GM21529 (cell line): ENCODE data around the gene LDB3.

ENCODE experiments used
- ATAC-seq: cut with Tn5 transposase; IDR thresholded peaks from one replicate; pipeline ENCODE4 v1.9.1; 2021; ENCODE audit not compliant: unreplicated experiment

The LDB3 gene

DNA sequence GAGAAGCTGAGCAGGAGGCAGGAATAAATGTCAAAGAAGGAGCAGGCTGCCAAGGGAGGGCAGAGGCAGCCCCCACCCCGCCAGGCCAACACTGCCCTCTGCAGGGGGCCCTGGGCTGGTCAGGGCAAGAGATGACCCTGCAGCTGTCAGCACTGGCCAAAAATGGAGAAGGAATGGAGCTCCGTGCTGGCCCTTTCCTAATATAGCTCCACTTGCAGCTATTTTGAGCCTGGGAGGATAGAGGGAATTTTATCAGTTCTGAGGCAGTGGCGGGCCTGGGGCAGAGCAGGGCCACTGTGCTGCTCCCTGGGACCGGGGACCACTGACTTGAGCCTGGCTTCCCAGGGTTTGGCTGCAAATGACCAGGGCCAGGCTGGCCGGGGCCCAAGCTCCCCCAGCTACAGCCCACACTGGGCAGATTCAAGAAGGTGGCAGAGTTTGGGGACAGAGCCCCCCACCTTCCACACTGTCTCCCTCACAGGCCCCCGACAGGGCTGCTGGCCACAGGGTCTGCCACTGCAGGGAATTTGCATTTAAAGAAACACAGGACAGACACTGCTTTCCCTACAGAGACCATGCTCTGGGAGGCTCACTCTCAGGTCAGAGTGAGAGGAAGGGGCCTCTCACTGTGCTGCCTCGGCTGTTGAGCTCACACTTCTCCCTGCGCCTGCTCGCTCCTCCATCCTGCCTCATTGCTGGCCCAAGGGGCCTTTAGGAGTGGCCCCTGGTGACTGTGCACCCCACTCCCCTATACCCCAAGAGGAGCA lies 16.2 kb downstream of the LDB3 start:
- ATAC-seq: no peak

DNA sequence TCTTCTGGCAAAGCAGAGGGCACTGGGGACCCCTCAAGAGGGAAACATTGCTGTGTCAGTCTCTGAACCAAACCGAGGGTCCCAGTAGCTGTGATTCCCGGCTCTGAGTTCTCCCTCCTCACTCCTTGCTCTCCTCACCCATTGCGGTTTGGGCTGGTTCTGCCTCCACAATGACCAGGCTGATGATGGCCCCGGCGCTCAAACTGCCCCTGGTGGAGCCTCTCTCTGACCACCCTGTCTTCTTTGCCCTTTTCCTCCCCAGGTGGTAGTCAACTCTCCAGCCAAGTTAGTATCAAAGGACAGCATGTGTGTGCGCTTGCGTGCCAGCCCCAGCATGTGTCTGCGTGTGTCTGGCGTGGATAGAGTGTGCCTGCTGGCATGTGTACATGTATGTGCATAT lies 17.1 kb downstream of the LDB3 start:
- ATAC-seq: no peak

DNA sequence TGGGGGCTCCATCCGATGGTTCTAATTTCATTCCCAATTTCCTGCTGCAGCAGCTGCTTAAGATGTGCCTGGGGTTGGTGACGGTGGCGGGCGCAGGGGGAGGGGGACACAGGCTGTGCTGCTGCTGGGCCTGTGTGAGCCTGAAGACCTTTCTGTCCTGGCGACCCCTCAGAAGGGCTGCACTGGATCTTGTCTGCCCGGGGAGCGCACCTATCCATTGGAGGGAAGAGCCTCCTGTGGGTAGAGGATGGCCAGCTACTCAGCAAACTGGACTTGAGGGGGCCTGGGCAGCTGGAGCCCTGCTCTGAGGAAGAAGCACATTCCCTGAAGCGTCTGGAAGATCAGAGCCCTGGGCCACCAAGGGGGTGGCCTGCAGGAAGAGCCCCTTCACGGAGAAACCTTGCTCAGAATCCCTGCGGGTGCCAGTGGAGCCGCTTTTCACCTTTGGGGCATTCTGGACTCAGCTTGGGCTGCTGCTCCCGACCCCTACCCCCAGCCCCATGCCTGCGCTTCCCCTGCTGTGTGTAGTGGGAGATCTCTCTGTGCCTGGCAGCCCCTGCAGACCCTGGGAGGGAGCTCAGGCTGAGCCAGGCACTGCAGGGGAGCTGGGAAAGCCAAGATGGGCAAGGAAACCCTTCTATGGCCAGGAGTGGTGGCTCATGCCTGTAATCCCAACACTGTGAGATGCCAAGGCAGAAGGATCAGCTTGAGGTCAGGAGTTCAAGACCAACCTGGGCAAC lies 17.8 kb downstream of the LDB3 start:
- no peak for ATAC-seq

DNA sequence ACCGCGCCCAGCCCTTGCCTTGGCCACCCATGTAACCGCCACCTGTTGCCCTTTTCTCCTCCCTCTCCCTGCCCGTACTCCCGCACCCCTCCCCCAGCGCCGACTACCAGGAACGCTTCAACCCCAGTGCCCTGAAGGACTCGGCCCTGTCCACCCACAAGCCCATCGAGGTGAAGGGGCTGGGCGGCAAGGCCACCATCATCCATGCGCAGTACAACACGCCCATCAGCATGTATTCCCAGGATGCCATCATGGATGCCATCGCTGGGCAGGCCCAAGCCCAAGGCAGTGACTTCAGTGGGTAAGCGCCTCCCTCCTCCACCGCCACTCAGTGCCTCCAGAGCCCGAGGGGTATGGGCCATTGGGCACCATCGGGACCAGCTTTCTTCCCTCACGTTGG lies 18.7 kb downstream of the LDB3 start:
- no peak for ATAC-seq

DNA sequence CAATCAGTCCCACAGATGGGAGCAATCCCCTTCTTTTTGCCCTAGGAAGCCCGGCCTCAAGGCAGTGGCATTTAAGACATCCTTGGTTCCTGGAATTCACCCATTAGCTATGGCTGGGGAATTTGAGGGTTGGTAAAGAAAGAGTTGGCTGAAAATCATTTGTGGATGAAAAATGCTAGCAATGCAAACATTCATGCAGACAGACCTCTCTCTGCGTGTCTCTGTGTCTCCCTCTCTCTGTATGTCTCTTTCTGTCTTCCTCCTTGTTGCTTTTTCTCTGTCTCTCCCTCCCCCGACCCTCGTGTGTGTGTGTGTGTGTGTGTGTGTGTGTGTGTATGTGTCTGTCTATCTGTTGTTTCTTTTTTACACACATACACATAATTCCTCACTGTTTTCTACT lies 19.4 kb downstream of the LDB3 start:
- ATAC-seq: no peak

DNA sequence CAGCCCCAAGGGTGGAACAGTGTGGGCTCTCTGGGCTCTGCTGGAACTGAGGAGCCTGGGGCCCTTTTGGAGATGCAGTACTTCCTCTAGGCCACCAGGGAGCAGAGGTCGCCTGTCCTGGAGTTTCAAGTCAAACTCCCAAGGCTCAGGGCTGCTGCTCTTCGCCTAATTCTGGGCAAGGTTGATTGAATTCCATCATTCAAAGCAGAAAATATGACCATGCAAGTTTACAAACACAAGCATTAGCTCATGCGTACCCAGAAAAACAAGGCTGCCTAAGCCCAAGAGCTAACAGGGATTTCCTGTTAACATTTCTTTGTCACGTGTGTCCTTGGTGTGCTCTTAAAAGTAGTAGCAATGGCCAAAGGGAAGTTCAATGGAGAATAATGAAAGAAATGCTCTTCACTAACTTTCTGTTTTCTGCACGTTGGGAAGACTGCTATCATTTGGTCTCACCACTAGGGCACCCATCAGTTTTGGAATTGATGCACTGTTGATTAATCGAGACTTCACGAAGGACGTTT lies 20.1 kb downstream of the LDB3 start:
- peak; percentile 87 for ATAC-seq

DNA sequence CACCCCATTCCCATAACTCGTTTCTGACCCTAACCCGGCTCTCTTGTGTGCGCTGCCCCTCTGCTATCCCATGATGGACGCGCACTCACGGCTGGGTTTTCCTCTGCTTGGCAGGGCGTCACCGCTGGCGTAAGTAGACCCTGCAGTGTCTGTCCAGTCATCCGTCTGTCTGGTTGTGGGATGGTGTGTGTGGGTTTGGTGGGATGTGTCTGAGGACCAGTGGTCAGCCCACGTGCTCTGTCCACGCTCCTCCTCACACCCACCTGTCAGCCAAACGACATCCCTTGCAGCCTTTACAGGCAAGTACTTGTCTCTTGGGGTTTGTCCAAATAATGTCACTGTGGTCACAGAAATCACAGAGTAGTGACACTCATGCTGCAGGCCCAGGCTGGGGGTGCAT lies 20.8 kb downstream of the LDB3 start:
- ATAC-seq: no peak

DNA sequence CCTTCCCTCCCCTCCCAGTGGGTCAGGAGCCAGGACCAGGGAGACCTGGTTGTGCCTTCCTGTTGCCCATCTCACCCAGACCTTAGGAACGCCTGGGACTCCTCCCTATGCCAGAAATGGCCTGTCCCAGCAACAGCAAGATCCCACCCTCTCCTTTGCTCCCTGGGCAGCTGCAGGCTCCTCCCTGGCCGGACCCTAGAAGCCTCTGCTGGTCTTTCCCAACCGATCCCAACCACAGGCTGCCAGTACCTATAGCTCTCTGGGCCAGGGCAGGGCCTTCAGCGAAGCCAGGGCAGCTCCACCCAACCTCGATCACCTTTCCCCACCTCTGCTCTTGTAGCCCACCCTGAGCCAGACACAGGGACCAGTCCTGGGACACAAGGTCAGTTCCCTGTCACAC lies 21.9 kb downstream of the LDB3 start:
- no peak for ATAC-seq

DNA sequence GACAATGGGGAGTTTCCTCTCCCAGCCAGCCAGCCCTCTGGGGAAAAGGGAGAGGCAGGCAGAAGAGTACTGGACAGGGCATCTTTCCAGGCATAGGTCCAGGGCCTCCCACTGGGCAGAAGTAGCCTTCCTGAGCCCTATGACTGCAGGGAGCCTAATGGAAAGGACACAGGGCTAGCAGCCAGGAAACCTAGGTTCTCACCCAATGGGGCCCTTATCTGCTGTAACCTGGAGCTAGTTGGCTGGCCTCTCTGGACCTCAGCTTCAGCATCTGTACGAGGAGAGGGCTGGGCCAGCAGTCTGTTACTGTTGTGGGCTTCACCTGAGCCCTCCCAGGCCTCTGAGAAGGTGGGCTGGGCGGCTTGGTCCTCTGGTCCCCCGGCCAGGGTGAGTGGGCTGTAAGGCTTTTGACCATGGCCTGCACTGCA lies 22.4 kb downstream of the LDB3 start:
- no peak for ATAC-seq

DNA sequence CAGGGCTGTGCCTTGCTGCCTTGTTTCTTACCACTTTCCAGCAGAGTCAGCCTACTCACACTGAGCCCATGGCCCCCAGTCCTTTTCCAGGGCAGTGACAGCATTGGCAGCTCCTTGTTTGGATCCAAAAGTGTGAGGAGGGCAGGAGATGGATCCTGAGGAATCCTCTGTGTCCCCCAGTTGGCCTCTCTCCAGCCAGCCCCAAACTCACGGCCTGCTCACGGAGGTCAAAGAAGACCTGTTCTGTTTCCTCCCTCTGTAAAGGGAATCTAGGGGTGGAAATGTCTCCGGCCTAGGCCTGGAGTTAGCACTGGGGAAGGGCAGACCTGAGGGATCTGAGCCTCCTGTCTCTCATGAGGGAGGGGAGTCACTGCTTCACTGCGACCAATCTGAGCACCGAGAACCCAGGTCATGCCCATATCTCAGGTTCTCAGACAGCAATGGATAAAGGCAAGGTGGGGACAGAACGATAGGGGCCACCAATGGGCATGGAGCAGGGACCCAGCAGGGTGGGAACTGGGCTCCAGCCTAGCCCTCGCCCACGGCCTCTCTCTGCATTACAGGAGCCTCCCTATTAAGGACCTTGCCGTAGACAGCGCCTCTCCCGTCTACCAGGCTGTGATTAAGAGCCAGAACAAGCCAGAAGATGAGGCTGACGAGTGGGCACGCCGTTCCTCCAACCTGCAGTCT lies 23.2 kb downstream of the LDB3 start:
- ATAC-seq: no peak

DNA sequence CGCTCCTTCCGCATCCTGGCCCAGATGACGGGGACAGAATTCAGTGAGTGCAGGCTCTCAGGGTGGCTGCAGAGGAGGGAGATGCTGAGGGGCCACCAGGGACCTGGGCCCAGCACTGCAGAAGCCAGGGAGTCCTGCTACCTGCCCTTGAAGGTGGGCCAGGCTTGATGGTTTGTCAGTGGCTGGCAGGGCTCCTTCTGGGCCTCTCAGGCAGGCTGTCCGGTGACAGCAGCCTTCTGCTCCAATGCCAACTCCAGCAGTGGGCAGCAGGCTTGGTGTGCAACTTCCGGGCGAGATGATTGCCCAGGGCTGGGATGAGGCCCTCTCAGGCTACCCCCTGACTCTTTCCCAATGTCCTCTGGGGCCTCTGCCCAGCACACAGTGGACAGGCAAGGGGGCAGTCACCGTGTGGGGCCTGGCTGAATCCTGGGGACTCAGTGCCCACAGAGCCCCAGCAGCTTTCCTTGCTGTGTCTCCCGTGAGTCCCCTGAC lies 23.8 kb downstream of the LDB3 start:
- ATAC-seq: no peak

DNA sequence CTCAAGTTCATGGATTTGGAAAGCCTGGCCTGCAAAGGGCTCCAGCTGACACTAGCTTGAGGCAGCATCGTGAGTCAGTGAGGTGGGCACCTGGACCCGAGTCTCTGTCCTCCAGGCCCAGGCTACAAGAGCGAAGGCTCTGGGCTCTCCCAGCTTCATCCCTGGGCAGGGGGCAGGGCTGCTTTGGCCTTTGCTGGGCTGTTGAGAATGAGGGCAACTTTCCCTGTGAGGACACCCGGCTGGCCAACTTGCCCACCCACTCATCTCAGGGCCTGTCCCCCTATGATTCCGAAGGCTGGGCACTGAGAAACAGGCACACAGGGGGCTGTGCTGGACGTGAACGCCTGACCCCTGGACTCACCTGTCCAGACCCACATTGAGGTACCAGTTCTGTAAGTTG lies 24.4 kb downstream of the LDB3 start:
- ATAC-seq: no peak

DNA sequence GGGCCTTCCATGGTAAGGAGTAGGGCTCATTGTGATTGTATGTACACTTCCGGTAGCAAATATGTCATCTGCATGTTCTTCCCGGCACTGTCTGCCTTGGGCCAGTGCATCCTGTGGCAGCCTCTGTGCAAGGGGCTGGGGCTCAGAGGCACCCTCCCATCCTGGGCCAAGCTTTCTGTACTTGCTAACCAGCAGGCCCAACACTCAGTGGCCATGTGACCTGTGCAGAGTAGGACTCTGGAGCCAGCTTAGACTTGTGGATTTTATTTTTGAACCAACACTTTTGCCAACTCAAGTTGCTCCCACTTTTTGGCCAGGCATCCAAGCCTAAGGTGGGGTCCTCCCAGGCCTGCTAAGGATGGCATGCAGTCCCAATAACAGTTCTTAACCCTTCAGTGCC lies 25.0 kb downstream of the LDB3 start:
- no peak for ATAC-seq

DNA sequence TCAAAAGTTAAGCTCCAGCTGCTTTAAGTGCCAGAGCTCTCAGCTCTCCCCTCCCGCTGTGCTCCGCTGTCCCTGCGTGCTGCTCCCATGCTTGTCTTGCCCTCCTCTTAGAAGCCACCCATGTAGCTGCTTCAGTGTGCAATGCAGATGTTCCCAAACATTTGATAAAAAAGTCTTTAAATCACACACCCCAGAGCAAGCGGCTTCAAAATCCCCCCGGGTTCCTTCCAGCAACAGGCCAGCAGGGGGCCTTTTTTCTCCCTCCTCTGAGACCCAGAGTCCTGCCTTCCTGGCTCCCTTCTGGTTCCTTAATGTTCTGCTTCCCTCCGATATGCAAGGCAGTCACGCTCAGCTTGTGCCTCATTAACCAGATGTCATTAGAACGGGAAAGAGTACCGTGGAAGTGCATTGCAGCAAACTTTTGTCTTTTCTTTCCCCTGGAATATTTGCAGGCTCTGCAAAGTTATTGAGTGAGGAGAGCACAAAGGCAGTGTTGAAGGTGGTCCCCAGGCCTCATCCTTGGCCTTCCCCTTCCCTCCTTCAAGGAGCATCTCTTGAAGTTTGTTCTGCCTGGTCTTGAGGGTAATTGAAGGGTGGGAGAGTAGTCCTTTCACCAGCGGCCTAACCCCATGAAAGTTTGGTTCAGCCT lies 25.5 kb downstream of the LDB3 start:
- ATAC-seq: no peak

DNA sequence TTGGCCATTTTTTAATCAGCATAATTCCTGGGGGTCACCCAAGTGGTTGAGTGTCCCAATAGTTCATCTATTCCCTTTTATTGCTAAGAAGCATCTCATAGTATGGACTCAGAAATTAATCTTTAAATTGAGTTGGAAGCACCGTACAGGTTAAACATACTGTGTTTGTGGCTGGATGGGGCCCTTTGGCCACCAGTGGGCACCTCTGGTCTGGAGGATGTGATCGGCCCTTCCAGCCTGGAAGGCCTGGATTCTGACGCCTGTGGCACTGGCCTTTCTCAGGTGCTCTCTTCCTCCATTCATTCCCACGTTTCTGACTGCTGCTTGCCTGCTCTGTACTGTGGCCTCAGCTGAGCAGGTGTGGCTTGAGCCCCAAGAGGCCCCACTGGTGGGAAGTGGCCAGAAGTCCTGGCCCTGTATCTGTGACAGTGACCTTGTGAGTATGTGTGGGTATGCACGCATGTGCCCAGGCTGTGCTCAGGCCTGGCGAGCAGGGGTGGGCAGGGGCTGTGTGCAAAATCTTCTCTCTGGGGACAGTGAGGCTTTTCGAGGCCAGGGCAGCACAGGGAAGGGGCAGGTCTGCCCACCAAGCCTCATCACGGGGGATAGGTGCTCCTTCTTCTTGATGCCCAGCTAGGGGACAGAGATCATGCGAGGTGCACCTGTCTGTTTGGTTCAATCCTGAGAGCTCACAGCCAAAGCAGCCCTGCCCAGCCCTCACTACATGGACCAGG lies 30.1 kb downstream of the LDB3 start:
- ATAC-seq: no peak

DNA sequence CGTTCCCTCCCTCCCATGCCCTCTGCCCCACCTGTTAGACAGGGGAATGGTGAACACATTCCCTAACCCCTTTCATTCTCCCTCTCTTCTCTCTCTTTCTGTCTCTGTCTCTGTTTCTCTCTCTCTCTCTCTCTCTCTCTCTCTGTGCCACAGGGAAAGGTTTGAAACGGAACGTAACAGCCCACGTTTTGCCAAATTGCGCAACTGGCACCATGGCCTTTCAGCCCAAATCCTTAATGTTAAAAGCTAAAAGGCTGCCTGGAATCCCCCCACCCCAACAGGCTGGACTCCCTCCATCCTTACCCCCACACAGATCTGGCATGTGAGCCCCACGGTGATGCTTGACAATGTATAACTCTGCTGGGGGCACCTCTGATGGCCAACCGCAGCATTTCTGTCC lies 30.8 kb downstream of the LDB3 start:
- ATAC-seq: no peak

DNA sequence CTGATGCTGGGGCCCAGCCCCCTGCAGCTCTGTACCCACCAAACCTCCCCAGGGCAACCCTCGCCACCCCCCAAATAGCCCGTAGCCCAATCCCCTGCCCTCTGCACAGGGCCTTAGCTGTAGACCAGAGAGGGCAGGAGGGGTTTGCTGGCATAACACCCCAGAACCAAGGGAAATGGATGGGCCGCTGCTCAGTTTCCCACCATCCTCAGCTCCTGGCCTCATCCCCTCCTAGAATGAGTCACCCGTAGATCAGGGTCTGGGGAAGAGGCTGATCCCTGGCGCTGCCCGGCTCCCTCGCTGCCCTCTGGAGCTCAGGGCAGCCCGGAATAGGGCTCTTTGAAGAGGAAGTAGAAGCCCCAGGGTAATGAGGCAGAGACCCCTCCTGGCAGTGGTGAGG lies 31.2 kb downstream of the LDB3 start:
- no peak for ATAC-seq

DNA sequence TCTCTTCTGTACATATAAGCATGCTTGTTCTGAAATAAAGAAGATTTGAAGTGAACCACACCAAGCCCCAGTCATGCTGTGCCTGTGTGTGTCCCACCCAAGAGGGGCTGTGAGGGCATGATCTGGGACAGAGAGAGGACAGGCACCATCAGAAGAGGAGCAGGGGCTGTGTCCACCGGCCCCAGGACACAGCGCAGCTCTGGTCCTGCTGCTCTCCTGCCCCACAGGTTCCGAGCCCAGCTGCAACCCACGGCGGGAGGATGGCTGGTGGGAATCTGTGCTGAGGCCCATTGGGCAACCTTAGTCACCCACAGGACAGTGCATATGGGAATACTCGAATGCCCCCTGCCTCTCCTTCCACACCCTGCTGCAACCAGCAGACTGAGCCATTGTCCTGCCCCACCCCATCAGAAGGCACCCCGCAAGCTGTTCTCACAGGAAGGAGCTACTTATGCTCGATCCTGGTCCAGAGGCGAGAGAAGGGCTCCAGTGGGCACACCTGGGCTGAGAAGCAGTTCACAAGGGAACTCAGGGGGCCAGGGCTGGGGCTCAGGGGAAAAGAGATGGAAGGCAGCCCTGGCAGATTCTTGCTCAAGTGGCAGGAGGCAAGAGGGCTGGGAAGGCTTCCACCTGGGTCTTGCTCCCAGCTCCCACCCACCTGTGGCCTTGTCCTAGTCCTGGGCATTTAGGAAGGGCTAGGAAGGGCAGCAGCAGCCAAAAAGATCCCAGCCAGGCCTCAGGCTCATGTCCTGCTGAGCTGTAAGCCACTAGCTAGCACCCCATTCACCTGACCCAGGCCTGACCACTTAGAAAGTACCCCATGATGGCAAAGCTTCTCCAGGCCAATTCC lies 31.9 kb downstream of the LDB3 start:
- ATAC-seq: no peak

DNA sequence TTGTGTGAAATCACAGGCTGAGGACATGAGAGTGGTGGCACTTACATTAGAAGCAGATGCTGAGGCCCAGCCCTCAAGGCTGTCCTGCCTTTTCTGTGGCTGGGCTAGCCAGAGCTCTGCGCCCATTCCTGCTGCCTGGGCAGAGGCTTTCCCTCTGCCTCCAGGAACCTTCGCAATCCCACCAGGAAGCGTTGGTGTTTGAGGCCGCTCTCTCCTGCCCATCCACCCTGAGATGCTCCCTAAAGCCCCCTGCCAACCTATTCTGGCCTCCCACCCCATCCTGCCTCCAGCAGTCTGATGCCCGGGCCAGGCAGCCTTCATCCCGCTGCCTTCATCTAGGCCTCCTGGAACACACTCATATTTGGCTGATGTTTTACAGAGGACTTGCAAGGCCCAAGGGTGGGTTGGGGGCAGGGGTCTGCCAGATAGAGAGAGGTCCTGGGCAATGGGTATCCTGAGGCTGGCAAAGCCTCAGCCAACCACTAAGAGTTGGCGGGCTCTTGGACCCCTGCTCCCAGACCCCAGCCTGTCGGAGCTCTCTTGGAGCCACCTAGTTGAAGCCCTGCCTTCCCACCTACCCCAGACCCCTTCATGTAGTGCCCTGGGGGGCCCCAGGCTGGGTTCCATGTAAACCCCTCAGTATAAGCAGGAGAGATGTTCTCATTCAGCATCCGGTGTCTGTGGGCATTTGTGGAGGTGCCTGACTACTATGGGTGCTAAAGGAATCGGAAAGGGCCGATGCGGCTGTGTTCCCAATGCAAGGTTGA lies 32.7 kb downstream of the LDB3 start:
- ATAC-seq: no peak
